Activated T-helper 2 cell treated with anti-CD3 and anti-CD28 coated beads, Interferon-gamma antibody, Interleukin-2, Interleukin-4, amounts not matched to agents 10 μg/mL and 5 μg/mL and 100 μg/mL, durations not matched to agents 14 hours and 24 hours and 36 hours (primary cell): ENCODE data around the gene TCAP. TPM values are rescaled to one million over a fixed set of nuclear protein-coding genes. Genes with fewer than 3 reads are reported as not detected.

Experiments
- DNase-seq: peaks from one replicate; pipeline ENCODE4 v3.0.0; 2021; ENCODE audit warnings: low spot score
- H3K27ac Mint-ChIP-seq: one replicate; pipeline ENCODE4 v1.8.0; 2021; ENCODE audit warnings: mixed read lengths
- H3K27me3 Mint-ChIP-seq: one replicate; pipeline ENCODE4 v1.8.0; 2021; ENCODE audit warnings: low read depth, mixed read lengths
- H3K36me3 Mint-ChIP-seq: one replicate; pipeline ENCODE4 v1.8.0; 2021; ENCODE audit warnings: low read depth, mixed read lengths
- H3K4me1 Mint-ChIP-seq: one replicate; pipeline ENCODE4 v1.8.0; 2021; ENCODE audit warnings: low read depth, mixed read lengths
- H3K4me3 Mint-ChIP-seq: one replicate; pipeline ENCODE4 v1.8.0; 2021; ENCODE audit warnings: low read depth, mild to moderate bottlenecking, moderate library complexity, mixed read lengths
- H3K9me3 Mint-ChIP-seq: one replicate; pipeline ENCODE4 v1.8.0; 2021; ENCODE audit warnings: mixed read lengths
- intact Hi-C: fragments of 100-400 bp; cut with micrococcal nuclease; formaldehyde crosslinking; loops from one replicate; pipeline ENCODE4 v1.15.1; 2023
- total RNA-seq: library from RNA; stranded (reverse); gene quantifications from 2 replicates; pipeline ENCODE4 v1.2.3, GENCODE V29; 2022

Gene TCAP
- total RNA-seq, 1 donor from 2014 or later, result 0.87 TPM

DNA sequence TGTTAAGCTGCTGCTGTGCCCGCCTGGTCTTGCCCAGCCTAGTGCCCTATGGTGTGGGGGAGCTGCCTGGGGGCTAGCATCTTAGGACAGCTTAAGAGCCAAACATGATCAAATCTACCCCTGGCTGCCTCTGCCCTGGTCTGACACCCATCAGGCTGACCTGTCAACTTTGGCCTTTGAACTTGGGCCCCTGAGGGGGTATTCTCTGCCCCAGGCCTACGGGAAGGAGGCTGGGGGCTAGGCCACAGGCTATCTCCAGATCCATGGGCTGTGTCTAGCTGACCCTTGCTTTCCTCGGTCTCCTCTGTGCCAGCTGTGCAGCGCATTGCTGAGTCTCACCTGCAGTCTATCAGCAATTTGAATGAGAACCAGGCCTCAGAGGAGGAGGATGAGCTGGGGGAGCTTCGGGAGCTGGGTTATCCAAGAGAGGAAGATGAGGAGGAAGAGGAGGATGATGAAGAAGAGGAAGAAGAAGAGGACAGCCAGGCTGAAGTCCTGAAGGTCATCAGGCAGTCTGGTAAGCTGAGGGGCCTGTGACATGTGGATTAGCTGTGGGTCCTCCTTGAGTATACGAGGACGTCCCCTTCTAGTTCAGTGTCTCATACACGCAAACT, 31.5 kb upstream of the TCAP start:
- Mint-ChIP-seq H3K4me1 (peaks cover 19% of the 10 kb centered on the region), H3K4me3 (no peak overlapping the region), H3K27ac (no peak overlapping the region), H3K36me3 (peaks cover 2% of the 10 kb centered on the region), H3K9me3 (no peaks in the 10 kb centered on the region), H3K27me3 (peaks cover 11% of the 10 kb centered on the region)
- no peak for DNase-seq
- intact Hi-C loops, result loop anchor here (1.0 kb wide), 1 partner anchor 10 kb away; no protein-coding TSS in a partner anchor

DNA sequence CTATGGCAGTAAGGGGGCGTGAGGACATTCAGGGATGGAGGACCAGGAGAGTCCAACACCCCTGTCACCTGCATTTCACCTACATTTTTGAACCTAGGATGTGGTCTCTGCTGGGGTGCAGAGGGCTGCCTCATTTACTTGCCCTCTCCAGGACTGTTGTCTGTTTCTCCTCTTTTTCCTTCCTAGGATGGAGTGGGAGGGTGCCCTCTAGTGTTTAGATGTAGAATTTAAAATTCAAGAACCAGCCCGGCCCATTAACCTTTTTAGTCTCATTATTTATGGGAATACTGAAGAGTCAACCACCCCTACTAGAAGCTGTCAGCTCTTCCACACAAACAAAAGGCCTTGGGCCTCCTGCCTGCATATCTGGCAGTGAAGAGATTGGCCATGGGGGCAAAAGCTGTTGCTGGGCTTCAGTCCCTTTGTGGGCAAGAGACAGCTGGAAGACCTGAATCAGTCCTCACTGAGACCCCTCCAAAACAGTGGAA, 30.7 kb upstream of the TCAP start:
- Mint-ChIP-seq H3K4me3 (no peak overlapping the region), H3K36me3 (peaks cover 2% of the 10 kb centered on the region), H3K27me3 (peaks cover 9% of the 10 kb centered on the region), H3K9me3 (no peaks in the 10 kb centered on the region), H3K4me1 (peaks cover 23% of the 10 kb centered on the region), H3K27ac (no peak overlapping the region)
- DNase-seq, result no peak
- intact Hi-C loops, result loop anchor here (1.0 kb wide), 1 partner anchor 11 kb away; no protein-coding TSS in a partner anchor

DNA sequence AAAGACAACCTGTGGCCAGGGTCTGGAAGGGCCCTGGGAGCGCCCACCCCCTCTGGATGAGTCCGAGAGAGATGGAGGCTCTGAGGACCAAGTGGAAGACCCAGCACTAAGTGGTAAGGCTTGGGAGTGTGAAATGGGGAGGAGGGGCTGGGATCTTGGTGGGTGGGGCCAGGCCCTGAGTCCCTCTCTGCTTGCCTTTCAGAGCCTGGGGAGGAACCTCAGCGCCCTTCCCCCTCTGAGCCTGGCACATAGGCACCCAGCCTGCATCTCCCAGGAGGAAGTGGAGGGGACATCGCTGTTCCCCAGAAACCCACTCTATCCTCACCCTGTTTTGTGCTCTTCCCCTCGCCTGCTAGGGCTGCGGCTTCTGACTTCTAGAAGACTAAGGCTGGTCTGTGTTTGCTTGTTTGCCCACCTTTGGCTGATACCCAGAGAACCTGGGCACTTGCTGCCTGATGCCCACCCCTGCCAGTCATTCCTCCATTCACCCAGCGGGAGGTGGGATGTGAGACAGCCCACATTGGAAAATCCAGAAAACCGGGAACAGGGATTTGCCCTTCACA, 29.5 kb upstream of the TCAP start:
- Mint-ChIP-seq H3K4me3 (no peak overlapping the region), H3K27ac (no peak overlapping the region), H3K36me3 (peaks cover 2% of the 10 kb centered on the region), H3K9me3 (no peaks in the 10 kb centered on the region), H3K27me3 (peaks cover 9% of the 10 kb centered on the region), H3K4me1 (peaks cover 26% of the 10 kb centered on the region)
- intact Hi-C loops, result loop anchor here (2.0 to 5.0 kb wide), 2 partner anchors 117 to 345 kb away; partner anchors contain the start of gene PSMD3
- DNase-seq, result no peak

DNA sequence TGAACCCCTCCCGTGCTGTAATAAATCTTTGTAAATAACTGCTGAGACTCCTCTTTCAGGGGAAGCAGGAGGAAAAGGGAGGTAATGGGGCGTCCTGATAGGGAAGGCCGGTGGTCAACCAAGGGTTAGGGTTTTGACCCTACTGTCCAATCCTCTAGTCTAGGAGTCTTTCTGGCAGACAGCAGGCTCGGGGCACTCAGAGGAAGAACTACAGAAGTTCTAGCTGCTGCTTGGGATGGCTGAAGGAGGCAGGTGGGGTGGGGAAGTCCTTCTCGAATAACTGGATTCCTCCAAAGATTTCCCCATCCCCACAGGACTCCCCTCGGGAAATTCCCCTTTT, 28.6 kb upstream of the TCAP start:
- Mint-ChIP-seq H3K9me3 (no peaks in the 10 kb centered on the region), H3K27ac (peak overlapping the region; percentile 31), H3K27me3 (peaks cover 4% of the 10 kb centered on the region), H3K4me1 (peaks cover 24% of the 10 kb centered on the region), H3K36me3 (peaks cover 2% of the 10 kb centered on the region), H3K4me3 (peak overlapping the region; percentile 92)
- DNase-seq, result no peak
- intact Hi-C loops, result loop anchor here (2.0 to 5.0 kb wide), 2 partner anchors 116 to 344 kb away; partner anchors contain the start of gene PSMD3

DNA sequence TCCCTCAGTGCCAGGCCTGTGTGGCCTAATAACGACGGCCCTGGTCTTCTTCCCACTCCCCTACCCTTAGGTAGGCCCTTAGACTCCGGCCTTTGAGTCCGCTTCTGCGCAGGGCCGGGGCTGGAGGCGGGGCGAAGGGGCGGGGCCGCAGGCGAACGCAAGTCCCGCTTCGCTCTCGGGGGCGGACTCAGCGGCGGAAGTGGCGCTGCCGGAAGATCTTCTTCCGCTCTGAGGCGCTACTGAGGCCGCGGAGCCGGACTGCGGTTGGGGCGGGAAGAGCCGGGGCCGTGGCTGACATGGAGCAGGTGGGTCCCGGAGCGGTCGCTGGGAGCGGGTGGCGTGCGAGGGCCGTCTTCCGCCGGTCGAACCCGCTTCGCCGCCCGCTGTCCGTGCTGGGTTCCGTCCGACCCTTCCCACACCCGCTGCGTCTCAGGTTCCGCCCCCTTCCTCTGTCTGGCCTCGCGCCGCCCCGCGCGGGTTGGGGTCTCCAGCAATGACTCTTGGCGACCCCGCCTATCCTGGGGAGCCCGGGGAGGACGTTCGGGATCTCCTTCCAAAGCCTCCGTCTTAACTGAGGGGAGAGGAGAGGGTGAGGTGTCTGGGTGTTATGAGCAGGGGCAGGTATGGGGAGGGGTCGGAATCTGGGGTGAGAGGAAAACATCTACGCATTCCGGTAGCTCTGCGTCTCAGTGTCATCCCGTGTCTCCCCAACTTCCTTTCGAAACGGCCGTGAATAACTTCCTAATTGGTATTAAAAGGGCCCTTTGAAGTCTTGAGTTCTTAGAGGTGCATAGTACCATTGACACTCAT, 28.0 kb upstream of the TCAP start, which contains the start of gene STARD3:
STARD3 (plus strand) TSS at position 218 of the 810 bp plus-strand sequence. CDS start 16,388 bp downstream, outside the sequence.
- Mint-ChIP-seq H3K27me3 (no peaks in the 10 kb centered on the region), H3K4me3 (peak within 1 kb of the TSS; percentile 92), H3K36me3 (peaks cover 2% of the 10 kb centered on the region), H3K27ac (peak within 1 kb of the TSS; percentile 71), H3K4me1 (peaks cover 24% of the 10 kb centered on the region), H3K9me3 (no peaks in the 10 kb centered on the region)
- peak; percentile 86 for DNase-seq
- intact Hi-C loops, result loop anchor here (2.0 to 5.0 kb wide), 2 partner anchors 115 to 344 kb away; partner anchors contain the start of gene PSMD3

DNA sequence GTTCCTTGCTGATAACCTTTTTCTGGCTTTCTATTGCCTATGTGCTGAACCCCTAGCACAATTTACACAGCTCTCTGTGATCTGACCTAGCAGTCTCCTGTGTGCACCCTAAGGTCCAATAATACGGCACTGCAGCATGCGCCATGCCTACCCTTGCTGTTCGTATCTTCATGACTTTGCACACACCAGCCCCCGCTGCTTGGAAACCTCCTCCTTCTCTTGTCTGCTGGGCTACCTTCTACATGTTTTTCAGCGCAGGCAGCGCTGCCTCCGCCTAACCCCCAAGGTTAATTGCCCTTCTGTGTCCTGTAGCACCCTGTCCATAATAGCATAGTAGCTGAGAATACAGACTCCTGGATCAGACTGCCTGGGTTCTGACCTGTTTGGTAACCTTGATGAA, 26.8 kb upstream of the TCAP start:
- Mint-ChIP-seq H3K27ac (no peak overlapping the region), H3K4me3 (peak overlapping the region; percentile 92), H3K4me1 (peaks cover 29% of the 10 kb centered on the region), H3K9me3 (no peaks in the 10 kb centered on the region), H3K27me3 (no peaks in the 10 kb centered on the region), H3K36me3 (peaks cover 2% of the 10 kb centered on the region)
- intact Hi-C loops, result loop anchor here (5.0 kb wide), 1 partner anchor 114 kb away; no protein-coding TSS in a partner anchor
- no peak for DNase-seq

DNA sequence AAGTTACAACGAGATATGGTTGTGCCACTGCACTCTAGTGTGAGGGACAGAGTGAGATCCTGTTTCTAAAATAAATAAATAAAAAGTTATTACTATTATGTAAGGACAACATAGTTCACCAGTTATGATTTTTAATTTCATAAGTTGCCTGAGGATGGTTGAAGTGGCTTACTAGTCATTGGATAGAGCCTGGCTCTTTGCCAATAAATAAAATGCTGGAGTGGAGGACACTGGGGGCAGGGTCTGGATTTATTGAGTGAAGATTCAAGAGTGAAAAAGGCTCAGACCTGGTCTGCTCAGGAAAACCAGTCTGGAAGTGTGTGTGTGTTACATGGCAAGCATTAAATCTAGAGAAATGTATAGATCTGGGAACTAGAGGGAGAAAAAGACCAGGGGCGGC, 26.1 kb upstream of the TCAP start:
- intact Hi-C loops, result loop anchor here (5.0 kb wide), 1 partner anchor 113 kb away; no protein-coding TSS in a partner anchor
- no peak overlapping the region for H3K27ac Mint-ChIP-seq
- peaks cover 31% of the 10 kb centered on the region for H3K4me1 Mint-ChIP-seq
- H3K36me3 Mint-ChIP-seq, result peaks cover 2% of the 10 kb centered on the region
- H3K4me3 Mint-ChIP-seq, result no peak overlapping the region
- no peaks in the 10 kb centered on the region for H3K9me3 Mint-ChIP-seq
- no peaks in the 10 kb centered on the region for H3K27me3 Mint-ChIP-seq
- no peak for DNase-seq

DNA sequence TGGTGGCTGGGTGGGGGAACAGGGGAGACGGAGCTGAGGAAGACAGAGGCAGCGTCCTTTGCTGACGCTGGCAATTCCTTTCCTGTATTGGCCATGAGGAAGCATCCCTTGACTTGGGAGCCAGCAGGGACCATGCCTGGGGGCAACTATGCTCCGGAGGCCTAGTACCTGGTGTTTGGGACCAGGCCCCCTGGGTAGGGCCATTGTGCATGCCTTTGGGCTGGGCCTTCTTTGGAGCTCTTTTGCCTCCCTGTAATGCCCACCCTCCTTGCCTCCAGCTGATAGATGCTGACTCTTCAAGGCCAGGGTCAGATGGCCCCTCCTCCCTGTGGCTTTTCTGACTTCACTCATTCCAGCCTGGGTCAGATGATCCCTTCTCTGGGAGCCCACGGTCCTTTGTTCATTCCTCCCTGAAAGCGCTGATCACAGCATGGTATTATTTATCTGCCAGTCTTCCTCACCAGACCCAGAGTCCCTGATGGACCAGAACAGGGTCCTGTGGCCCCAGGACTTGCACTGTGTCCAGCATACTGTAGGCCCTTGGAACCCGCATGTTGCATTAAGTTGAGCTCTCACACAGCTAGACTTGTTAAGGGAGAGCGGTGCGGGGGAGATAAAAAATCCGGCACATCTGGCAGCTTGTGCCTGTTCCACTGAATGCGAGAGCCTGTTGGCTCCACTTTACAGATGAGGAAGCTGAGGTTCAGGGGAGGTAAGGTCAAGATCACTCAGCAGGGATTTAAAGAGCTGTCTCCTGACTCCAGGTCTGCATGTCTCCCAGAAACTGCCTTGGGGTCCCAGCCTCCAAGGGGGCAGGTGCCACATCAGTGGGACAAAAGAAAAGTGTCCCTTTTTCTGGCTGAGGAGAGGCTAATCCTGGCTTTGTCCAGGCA, 25.3 kb upstream of the TCAP start:
- peaks cover 2% of the 10 kb centered on the region for H3K36me3 Mint-ChIP-seq
- peaks cover 29% of the 10 kb centered on the region for H3K4me1 Mint-ChIP-seq
- no peak overlapping the region for H3K4me3 Mint-ChIP-seq
- intact Hi-C loops, result loop anchor here (5.0 kb wide), 1 partner anchor 112 kb away; no protein-coding TSS in a partner anchor
- H3K9me3 Mint-ChIP-seq, result no peaks in the 10 kb centered on the region
- H3K27me3 Mint-ChIP-seq, result no peaks in the 10 kb centered on the region
- no peak overlapping the region for H3K27ac Mint-ChIP-seq
- no peak for DNase-seq

DNA sequence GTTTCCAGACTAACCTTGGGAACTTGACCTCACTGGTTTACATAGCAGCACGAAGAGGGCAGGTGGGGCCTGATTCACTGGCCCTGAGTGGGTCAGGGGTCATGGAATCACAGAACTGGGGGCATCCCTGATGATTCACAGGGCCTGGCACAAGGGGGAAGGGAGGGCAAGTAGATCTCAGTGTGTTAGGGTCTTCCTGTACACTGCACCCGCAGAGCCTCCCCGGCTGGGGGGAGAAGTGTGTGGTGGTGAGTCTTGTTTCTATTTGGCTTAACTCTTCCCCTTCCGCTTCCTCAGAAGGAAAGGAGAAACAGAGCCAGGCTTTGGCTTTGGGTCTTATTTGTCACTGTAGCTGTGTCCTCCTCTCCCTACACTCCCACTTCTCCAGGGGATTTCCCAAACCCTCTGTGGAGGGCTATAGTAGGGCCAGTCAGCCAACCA, 24.5 kb upstream of the TCAP start:
- intact Hi-C loops, result no loop called here
- H3K27ac Mint-ChIP-seq, result no peak overlapping the region
- H3K27me3 Mint-ChIP-seq, result no peaks in the 10 kb centered on the region
- no peak overlapping the region for H3K4me3 Mint-ChIP-seq
- no peak for DNase-seq
- peaks cover 2% of the 10 kb centered on the region for H3K36me3 Mint-ChIP-seq
- peaks cover 33% of the 10 kb centered on the region for H3K4me1 Mint-ChIP-seq
- no peaks in the 10 kb centered on the region for H3K9me3 Mint-ChIP-seq

DNA sequence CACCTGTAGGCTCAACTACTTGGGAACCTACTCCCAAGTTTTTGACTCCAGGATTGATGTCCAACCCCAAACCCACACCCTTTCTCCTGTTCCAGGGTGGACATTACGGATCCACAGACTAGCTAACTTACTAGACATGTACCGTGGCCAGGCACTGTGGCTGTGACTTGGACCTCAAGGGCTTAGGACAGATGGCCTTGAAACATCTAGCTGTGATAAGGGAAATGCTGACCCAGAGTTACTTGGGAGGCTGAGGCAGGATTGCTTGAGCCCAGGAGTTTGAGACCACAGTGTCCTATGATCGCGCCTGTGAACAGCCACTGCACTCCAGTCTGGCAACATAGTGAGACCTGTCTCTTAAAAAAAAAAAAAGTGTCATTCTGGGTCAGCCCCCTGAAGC, 24.1 kb upstream of the TCAP start:
- peaks cover 2% of the 10 kb centered on the region for H3K36me3 Mint-ChIP-seq
- no peak overlapping the region for H3K4me3 Mint-ChIP-seq
- no peaks in the 10 kb centered on the region for H3K9me3 Mint-ChIP-seq
- intact Hi-C loops, result no loop called here
- no peak for DNase-seq
- H3K27ac Mint-ChIP-seq, result no peak overlapping the region
- peaks cover 34% of the 10 kb centered on the region for H3K4me1 Mint-ChIP-seq
- H3K27me3 Mint-ChIP-seq, result no peaks in the 10 kb centered on the region

DNA sequence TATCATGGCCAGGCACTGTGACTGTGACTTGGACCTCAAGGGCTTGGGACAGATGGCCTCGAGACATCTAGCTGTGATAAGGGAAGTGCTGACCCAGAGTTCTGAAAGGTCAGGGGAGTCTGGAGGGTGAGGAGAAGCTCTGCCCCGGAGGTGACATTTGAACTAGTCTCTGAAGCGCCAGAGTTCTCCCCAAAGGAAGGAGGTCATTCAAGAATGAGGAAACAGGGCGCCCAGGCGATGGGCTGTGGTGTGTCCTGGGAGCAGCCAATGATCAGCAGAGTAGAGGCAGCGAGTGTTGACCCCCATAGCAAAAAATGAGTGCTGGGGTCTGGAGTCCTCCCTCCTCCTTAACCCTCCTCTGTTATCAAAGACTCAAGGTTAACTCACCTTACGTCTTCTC, 23.3 kb upstream of the TCAP start:
- Mint-ChIP-seq H3K27ac (no peak overlapping the region), H3K4me3 (no peak overlapping the region), H3K4me1 (peaks cover 34% of the 10 kb centered on the region), H3K27me3 (no peaks in the 10 kb centered on the region), H3K9me3 (no peaks in the 10 kb centered on the region), H3K36me3 (peaks cover 2% of the 10 kb centered on the region)
- intact Hi-C loops, result no loop called here
- DNase-seq, result no peak
